PC-3 (cell line): ENCODE data around the gene ZNF462.

Experiments used
- CTCF ChIP-seq: fragments of 300-600 bp; sonication (generic); conservative IDR thresholded peaks from 2 replicates; pipeline ENCODE4 v1.5.1; 2017; ENCODE audit warnings: antibody characterized with exemption, low read depth, mild to moderate bottlenecking, low read length
- EZH2 ChIP-seq: fragments of 300-600 bp; sonication (generic); IDR thresholded peaks from one replicate; pipeline ENCODE4 v1.6.1; 2017; ENCODE audit warnings: antibody characterized with exemption, mild to moderate bottlenecking, low read length; ENCODE audit not compliant: unreplicated experiment
- EZH2phosphoT487 ChIP-seq: fragments of 300-600 bp; sonication (generic); IDR thresholded peaks from 2 replicates; pipeline ENCODE4 v1.6.1; 2018; ENCODE audit warnings: mild to moderate bottlenecking, antibody characterized with exemption, low read length, borderline replicate concordance

DNA sequence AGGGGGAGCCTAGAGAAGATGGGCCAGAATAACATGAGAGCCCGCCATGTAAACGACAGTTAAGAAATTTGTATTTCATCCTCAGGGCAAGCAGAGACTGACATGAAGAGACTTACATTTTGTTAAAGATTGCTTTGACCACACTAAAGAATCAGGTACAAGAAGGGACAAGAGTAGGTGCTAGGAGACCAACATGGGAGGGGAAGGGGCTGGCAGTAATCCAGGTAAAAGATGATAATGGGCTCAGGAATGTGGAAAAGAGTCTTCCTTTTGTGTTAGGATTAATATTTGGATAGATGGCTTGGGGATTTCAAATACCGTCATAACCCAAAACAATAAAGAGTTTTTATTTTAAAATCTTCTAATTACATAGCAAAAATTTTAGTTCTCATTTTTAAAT is 137.3 kb downstream of the ZNF462 start:
- TF ChIP-seq CTCF (no peak), EZH2 (no peak), EZH2phosphoT487 (no peak)
